ENCODE data around the gene MOB1A. TPM values are rescaled to one million over a fixed set of nuclear protein-coding genes. Genes with fewer than 3 reads are reported as not detected.

Gene MOB1A
- total and polyA plus RNA-seq, 2 of the 13 experiments (the other 11 are each of a cell fraction or from before 2014, with no cell fraction given), result 48.2 to 139 TPM

DNA sequence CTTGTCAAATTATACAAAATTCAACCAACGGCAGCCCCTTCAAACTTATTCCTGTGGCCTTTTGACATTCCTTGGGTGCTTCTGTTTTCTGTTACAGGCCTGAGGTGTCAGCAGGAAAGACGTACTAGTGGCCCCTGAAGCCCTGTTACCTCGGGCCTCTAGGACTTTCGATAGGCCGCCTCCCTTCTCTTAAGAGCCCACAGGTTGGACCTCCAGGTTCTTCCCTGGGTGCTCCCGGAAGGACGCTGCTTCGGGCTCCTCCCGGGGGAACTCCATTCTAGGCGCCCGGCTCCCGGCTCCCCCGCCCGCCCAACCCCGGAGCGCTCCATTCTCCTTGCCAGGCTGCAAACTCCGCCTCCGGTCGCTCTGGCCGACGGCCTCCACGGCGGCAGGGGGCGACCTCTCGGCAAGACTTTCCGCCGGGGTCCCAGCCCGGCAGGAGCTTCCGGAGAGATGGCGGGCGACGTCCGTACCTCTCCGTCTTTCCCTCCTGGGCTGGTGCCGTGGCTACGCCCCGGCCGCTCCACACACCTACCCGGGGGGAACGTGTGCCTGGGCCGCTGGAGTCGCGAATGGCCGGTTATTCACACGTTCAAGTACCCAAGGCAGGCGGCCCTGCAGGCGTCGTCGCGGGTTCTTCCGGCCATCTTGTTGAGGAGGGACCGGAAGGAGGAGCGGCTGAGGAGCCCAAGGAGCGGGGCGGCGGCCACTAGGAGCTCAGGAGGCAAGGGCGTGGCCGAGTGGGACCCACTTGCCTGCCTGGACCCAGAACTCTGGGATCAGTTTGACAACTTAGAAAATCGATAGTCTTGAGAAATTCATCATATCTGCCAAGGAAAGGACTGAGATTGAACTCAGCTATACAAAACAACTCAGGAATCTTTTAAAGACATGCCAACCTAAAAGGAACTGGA lies 58.5 kb downstream of the MOB1A start (continued):
- TF ChIP-seq ZNF678 (CRISPR knock-in tag; IDR thresholded peaks at IDR 0.05), result 0 out of 2 replicates have a peak, but pooled peaks have one; percentile 45
- TF ChIP-seq PLRG1 (conservative IDR thresholded peaks at IDR 0.05), result no peak
- no peak for TF ChIP-seq SATB2 (CRISPR knock-in tag; IDR thresholded peaks at IDR 0.05)
- no peak for TF ChIP-seq NCOA5 (CRISPR knock-in tag; IDR thresholded peaks at IDR 0.05)
- peak; percentile 80 for TF ChIP-seq IRF2 (CRISPR knock-in tag; IDR thresholded peaks at IDR 0.05)
- TF ChIP-seq SRF (IDR thresholded peaks at IDR 0.05; ENCODE audit: low read depth, low read length), result no peak
- peak; percentile 86 for TF ChIP-seq NR2C2 (CRISPR knock-in tag; IDR thresholded peaks at IDR 0.05; ENCODE audit: borderline replicate concordance)
- TF ChIP-seq, protein P1, sequence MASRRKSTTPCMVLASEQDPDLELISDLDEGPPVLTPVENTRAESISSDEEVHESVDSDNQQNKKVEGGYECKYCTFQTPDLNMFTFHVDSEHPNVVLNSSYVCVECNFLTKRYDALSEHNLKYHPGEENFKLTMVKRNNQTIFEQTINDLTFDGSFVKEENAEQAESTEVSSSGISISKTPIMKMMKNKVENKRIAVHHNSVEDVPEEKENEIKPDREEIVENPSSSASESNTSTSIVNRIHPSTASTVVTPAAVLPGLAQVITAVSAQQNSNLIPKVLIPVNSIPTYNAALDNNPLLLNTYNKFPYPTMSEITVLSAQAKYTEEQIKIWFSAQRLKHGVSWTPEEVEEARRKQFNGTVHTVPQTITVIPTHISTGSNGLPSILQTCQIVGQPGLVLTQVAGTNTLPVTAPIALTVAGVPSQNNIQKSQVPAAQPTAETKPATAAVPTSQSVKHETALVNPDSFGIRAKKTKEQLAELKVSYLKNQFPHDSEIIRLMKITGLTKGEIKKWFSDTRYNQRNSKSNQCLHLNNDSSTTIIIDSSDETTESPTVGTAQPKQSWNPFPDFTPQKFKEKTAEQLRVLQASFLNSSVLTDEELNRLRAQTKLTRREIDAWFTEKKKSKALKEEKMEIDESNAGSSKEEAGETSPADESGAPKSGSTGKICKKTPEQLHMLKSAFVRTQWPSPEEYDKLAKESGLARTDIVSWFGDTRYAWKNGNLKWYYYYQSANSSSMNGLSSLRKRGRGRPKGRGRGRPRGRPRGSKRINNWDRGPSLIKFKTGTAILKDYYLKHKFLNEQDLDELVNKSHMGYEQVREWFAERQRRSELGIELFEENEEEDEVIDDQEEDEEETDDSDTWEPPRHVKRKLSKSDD (CRISPR knock-in tag; IDR thresholded peaks at IDR 0.05; ENCODE audit: low read depth), result peak; percentile 93
- no peak for TF ChIP-seq ZNF570 (CRISPR knock-in tag; IDR thresholded peaks at IDR 0.05; ENCODE audit: borderline replicate concordance)
- no peak for TF ChIP-seq REXO4 (CRISPR knock-in tag; IDR thresholded peaks at IDR 0.05; ENCODE audit: borderline replicate concordance)
- TF ChIP-seq, protein P2, sequence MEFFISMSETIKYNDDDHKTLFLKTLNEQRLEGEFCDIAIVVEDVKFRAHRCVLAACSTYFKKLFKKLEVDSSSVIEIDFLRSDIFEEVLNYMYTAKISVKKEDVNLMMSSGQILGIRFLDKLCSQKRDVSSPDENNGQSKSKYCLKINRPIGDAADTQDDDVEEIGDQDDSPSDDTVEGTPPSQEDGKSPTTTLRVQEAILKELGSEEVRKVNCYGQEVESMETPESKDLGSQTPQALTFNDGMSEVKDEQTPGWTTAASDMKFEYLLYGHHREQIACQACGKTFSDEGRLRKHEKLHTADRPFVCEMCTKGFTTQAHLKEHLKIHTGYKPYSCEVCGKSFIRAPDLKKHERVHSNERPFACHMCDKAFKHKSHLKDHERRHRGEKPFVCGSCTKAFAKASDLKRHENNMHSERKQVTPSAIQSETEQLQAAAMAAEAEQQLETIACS (CRISPR knock-in tag; IDR thresholded peaks at IDR 0.05), result no peak
- TF ChIP-seq ZBTB21 (CRISPR knock-in tag; IDR thresholded peaks at IDR 0.05), result 0 out of 2 replicates have a peak, but pooled peaks have one; percentile 47
- TF ChIP-seq, protein P3, sequence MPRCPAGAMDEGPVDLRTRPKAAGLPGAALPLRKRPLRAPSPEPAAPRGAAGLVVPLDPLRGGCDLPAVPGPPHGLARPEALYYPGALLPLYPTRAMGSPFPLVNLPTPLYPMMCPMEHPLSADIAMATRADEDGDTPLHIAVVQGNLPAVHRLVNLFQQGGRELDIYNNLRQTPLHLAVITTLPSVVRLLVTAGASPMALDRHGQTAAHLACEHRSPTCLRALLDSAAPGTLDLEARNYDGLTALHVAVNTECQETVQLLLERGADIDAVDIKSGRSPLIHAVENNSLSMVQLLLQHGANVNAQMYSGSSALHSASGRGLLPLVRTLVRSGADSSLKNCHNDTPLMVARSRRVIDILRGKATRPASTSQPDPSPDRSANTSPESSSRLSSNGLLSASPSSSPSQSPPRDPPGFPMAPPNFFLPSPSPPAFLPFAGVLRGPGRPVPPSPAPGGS (CRISPR knock-in tag; IDR thresholded peaks at IDR 0.05), result peak; percentile 97
- TF ChIP-seq ZNF564 (CRISPR knock-in tag; IDR thresholded peaks at IDR 0.05), result peak; percentile 81; the same call in 1 of the 2 replicates
- peak; percentile 53 for TF ChIP-seq RARA (CRISPR knock-in tag; IDR thresholded peaks at IDR 0.05)
- peak; percentile 84; the same call in 1 of the 2 replicates for TF ChIP-seq ZNF296 (CRISPR knock-in tag; conservative IDR thresholded peaks at IDR 0.05)
- peak; percentile 45 for TF ChIP-seq FOSL2 (CRISPR knock-in tag; IDR thresholded peaks at IDR 0.05)
- peak; percentile 88 for TF ChIP-seq TBX2 (CRISPR knock-in tag; IDR thresholded peaks at IDR 0.05; ENCODE audit: borderline replicate concordance)
- no peak for TF ChIP-seq NFE2 (CRISPR knock-in tag; IDR thresholded peaks at IDR 0.05)
- TF ChIP-seq, protein P4, sequence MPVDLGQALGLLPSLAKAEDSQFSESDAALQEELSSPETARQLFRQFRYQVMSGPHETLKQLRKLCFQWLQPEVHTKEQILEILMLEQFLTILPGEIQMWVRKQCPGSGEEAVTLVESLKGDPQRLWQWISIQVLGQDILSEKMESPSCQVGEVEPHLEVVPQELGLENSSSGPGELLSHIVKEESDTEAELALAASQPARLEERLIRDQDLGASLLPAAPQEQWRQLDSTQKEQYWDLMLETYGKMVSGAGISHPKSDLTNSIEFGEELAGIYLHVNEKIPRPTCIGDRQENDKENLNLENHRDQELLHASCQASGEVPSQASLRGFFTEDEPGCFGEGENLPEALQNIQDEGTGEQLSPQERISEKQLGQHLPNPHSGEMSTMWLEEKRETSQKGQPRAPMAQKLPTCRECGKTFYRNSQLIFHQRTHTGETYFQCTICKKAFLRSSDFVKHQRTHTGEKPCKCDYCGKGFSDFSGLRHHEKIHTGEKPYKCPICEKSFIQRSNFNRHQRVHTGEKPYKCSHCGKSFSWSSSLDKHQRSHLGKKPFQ (CRISPR knock-in tag; IDR thresholded peaks at IDR 0.05; ENCODE audit: insufficient replicate concordance), result peak; percentile 83
- TF ChIP-seq TEAD2 (CRISPR knock-in tag; IDR thresholded peaks at IDR 0.05), result no peak; the same call in 1 of the 2 replicates
- TF ChIP-seq GLI4 (CRISPR knock-in tag; IDR thresholded peaks at IDR 0.05; ENCODE audit: borderline replicate concordance), result peak; percentile 97; the same call in 1 of the 2 replicates
